IMR-90 (cell line): Measurements from ENCODE around the gene SP8. TPM values are rescaled to one million over a fixed set of nuclear protein-coding genes. Genes with fewer than 3 reads are reported as not detected.

Experiments
- ATAC-seq: fragments of 200-7000 bp; cut with Tn5 transposase; 2 replicates; pipeline ENCODE4 v1.9.1; 2020; ENCODE audit warnings: low read depth, mild to moderate bottlenecking, moderate library complexity
- BruUV-seq: library from RNA; stranded (reverse); fragments of 400-500 nt; replicated peaks from 2 replicates; lab custom pipeline; 2021; lab: Mats Ljungman, UMichigan
- CTCF ChIA-PET: fragments of 300-600 bp; formaldehyde crosslinking; extraction: SDS; loops from one replicate; lab custom pipeline; 2021; ENCODE audit warnings: antibody characterized with exemption; lab: Yijun Ruan, JAX
- POLR2A ChIA-PET: fragments of 300-600 bp; sonication (Branson Sonifier 250); formaldehyde crosslinking; loops from one replicate; lab custom pipeline; 2022; ENCODE audit warnings: antibody characterized with exemption; ENCODE audit not compliant: unreplicated experiment; lab: Charles Lee
- DNase-seq: peaks from one replicate; pipeline ENCODE4 v3.0.0; 2013
- H2AFZ ChIP-seq: replicated peaks from 2 replicates; pipeline ENCODE3; 2013; ENCODE audit warnings: low read length, mild to moderate bottlenecking; ENCODE audit not compliant: poor library complexity
- H2AK5ac ChIP-seq: 2 replicates; pipeline ENCODE4 v1.6.1; 2013; ENCODE audit warnings: low read depth, low read length, inconsistent platforms
- H2AK9ac ChIP-seq: replicated peaks from 2 replicates; pipeline ENCODE3; 2013; ENCODE audit warnings: mild to moderate bottlenecking, low read depth, low read length, moderate library complexity; ENCODE audit not compliant: poor library complexity
- H2BK120ac ChIP-seq: 2 replicates; pipeline ENCODE4 v1.6.1; 2013; ENCODE audit warnings: low read depth, low read length, inconsistent platforms
- H2BK15ac ChIP-seq: 3 replicates; pipeline ENCODE4 v1.6.1; 2013; ENCODE audit warnings: low read depth, low read length, inconsistent platforms
- H2BK20ac ChIP-seq: 2 replicates; pipeline ENCODE4 v1.6.1; 2013; ENCODE audit warnings: low read depth, mild to moderate bottlenecking, inconsistent platforms, low read length, moderate library complexity
- H2BK5ac ChIP-seq: 2 replicates; pipeline ENCODE4 v1.6.1; 2013; ENCODE audit warnings: mild to moderate bottlenecking, low read depth, low read length, inconsistent platforms; ENCODE audit not compliant: poor library complexity, severe bottlenecking
- H3K14ac ChIP-seq: replicated peaks from 2 replicates; pipeline ENCODE4 v1.6.1; 2013; ENCODE audit warnings: low read depth, low read length, inconsistent platforms
- H3K18ac ChIP-seq: 2 replicates; pipeline ENCODE4 v1.6.1; 2013; ENCODE audit warnings: low read depth, low read length, control low read depth
- H3K23ac ChIP-seq: 2 replicates; pipeline ENCODE4 v1.6.1; 2013; ENCODE audit warnings: low read depth, low read length, inconsistent platforms
- H3K27ac ChIP-seq: 2 replicates; pipeline ENCODE4 v1.5.1; 2013; ENCODE audit warnings: mild to moderate bottlenecking, control low read depth, low read length; ENCODE audit not compliant: insufficient read depth
- H3K27me3 ChIP-seq: 2 replicates; pipeline ENCODE4 v1.6.1; 2013; ENCODE audit warnings: low read length; ENCODE audit not compliant: control insufficient read depth, insufficient read depth
- H3K36me3 ChIP-seq: 2 replicates; pipeline ENCODE4 v1.6.1; 2013; ENCODE audit warnings: low read length, mixed read lengths; ENCODE audit not compliant: control insufficient read depth, insufficient read depth
- H3K4ac ChIP-seq: 2 replicates; pipeline ENCODE4 v1.6.1; 2013; ENCODE audit warnings: low read depth, low read length, inconsistent platforms
- H3K4me1 ChIP-seq: 2 replicates; pipeline ENCODE4 v1.6.1; 2013; ENCODE audit warnings: low read length, mixed read lengths; ENCODE audit not compliant: control insufficient read depth, insufficient read depth
- H3K4me2 ChIP-seq: 2 replicates; pipeline ENCODE4 v1.6.1; 2013; ENCODE audit warnings: low read depth, mild to moderate bottlenecking, control low read depth, low read length, moderate library complexity
- H3K4me3 ChIP-seq: 2 replicates; pipeline ENCODE4 v1.5.1; 2013; ENCODE audit warnings: low read depth, mild to moderate bottlenecking, control low read depth, low read length, moderate library complexity; ENCODE audit not compliant: insufficient read depth
- H3K56ac ChIP-seq: 2 replicates; pipeline ENCODE4 v1.6.1; 2013; ENCODE audit warnings: low read length, inconsistent platforms; ENCODE audit not compliant: insufficient read depth; ENCODE audit errors: extremely low read depth
- H3K79me1 ChIP-seq, 2 experiments: 2 replicates each; pipeline ENCODE4 v1.6.1; 2013; ENCODE audit warnings: low read length in 2 of 2, inconsistent platforms in 1 of 2, low read depth in 1 of 2
- H3K9ac ChIP-seq: 2 replicates; pipeline ENCODE4 v1.6.1; 2013; ENCODE audit warnings: low read depth, low read length, control low read depth
- H3K9me1 ChIP-seq: 2 replicates; pipeline ENCODE4 v1.6.1; 2013; ENCODE audit warnings: low read length, inconsistent platforms; ENCODE audit not compliant: insufficient read depth
- H3K9me3 ChIP-seq: 2 replicates; pipeline ENCODE4 v1.6.1; 2013; ENCODE audit warnings: low read length; ENCODE audit not compliant: control insufficient read depth, insufficient read depth
- H4K20me1 ChIP-seq: 2 replicates; pipeline ENCODE4 v1.6.1; 2013; ENCODE audit warnings: low read length, inconsistent platforms; ENCODE audit not compliant: insufficient read depth
- H4K5ac ChIP-seq: 2 replicates; pipeline ENCODE4 v1.6.1; 2013; ENCODE audit warnings: mild to moderate bottlenecking, low read depth, low read length, control low read depth
- H4K8ac ChIP-seq, 2 experiments: 2 replicates each; pipeline ENCODE4 v1.6.1; 2013; ENCODE audit warnings: low read depth in 2 of 2, low read length in 2 of 2, control low read depth in 1 of 2, inconsistent platforms in 1 of 2
- H4K91ac ChIP-seq: 2 replicates; pipeline ENCODE4 v1.6.1; 2013; ENCODE audit warnings: low read depth, low read length, inconsistent platforms; ENCODE audit not compliant: insufficient read depth
- BHLHE40 ChIP-seq: fragments of 150-350 bp; IDR thresholded peaks from 2 replicates; pipeline ENCODE4 v1.6.1; 2016; ENCODE audit warnings: mild to moderate bottlenecking, low read depth, low read length
- ELK1 ChIP-seq: fragments of 150-350 bp; IDR thresholded peaks from 2 replicates; pipeline ENCODE4 v1.6.1; 2016; ENCODE audit warnings: low read depth, mild to moderate bottlenecking, low read length, moderate library complexity, borderline replicate concordance
- RCOR1 ChIP-seq: IDR thresholded peaks from 2 replicates; pipeline ENCODE4 v1.6.1; 2012; ENCODE audit warnings: mild to moderate bottlenecking, low read length, improper control_type of control experiment; ENCODE audit not compliant: insufficient replicate concordance
- USF2 ChIP-seq: fragments of 150-350 bp; IDR thresholded peaks from 2 replicates; pipeline ENCODE4 v1.6.1; 2017; ENCODE audit warnings: mild to moderate bottlenecking, antibody characterized with exemption, low read length, low read depth
- dilution Hi-C: fragments of 300-500 bp; cut with HindIII; formaldehyde crosslinking; loops from one replicate; pipeline ENCODE4 v1.14.3; 2018; ENCODE audit warnings: low sequenced_read_pairs; ENCODE audit not compliant: unreplicated experiment
- in situ Hi-C: fragments of 300-500 bp; cut with MboI; formaldehyde crosslinking; loops from 3 replicates; pipeline ENCODE4 v1.14.3; 2019; ENCODE audit warnings: low sequenced_read_pairs, inconsistent platforms, mixed read lengths
- intact Hi-C: fragments of 100-400 bp; cut with micrococcal nuclease; formaldehyde crosslinking; loops from 2 replicates; pipeline ENCODE4 v1.10.0; 2022
- polyA plus RNA-seq, 3 experiments: library from polyadenylated mRNA; depleted of rRNA; stranded (reverse); fragments of >200 nt; gene quantifications; 2 replicates each; pipeline ENCODE4 v1.2.3, GENCODE V29; 2012; ENCODE audit warnings: low replicate concordance in 1 of 3
- total RNA-seq: library from RNA; depleted of rRNA; stranded (reverse); fragments of >200 nt; gene quantifications from 2 replicates; pipeline ENCODE4 v1.2.3, GENCODE V29; 2012

Gene SP8
- total and polyA plus RNA-seq, 2 of the 4 experiments (the other 2 are of a cell fraction) = not detected

GRCh38 chr7:20831451-20831850 is 44.8 kb upstream of the SP8 start:
- Histone ChIP-seq H3K4ac (no peak overlapping the region), H3K9me1 (no peaks in the 10 kb centered on the region), H2AK5ac (no peak overlapping the region), H3K36me3 (no peaks in the 10 kb centered on the region), H2BK5ac (no peak overlapping the region), H3K23ac (no peak overlapping the region), H3K18ac (no peak overlapping the region), H4K5ac (no peak overlapping the region), H3K14ac (no peak overlapping the region), H3K79me1 (no peaks in the 10 kb centered on the region), H2AFZ (no peak overlapping the region), H3K27me3 (no peaks in the 10 kb centered on the region), H4K20me1 (no peaks in the 10 kb centered on the region), H3K4me1 (no peaks in the 10 kb centered on the region), H3K9ac (no peak overlapping the region), H2BK120ac (no peak overlapping the region), H3K4me2 (no peak overlapping the region), H3K56ac (no peak overlapping the region), H4K91ac (no peak overlapping the region), H2AK9ac (no peak overlapping the region), H3K27ac (no peak overlapping the region), H3K9me3 (peaks cover 9% of the 10 kb centered on the region), H2BK20ac (no peak overlapping the region), H2BK15ac (no peak overlapping the region), H4K8ac (no peak overlapping the region), H3K4me3 (no peak overlapping the region)
- intact Hi-C loops (no loop called here), in situ Hi-C loops (no loop called here), dilution Hi-C loops (no loop called here)
- POLR2A ChIA-PET = no interaction called here
- BruUV-seq = no TSS peak
- no peak for DNase-seq
- TF ChIP-seq BHLHE40 = no peak
- TF ChIP-seq USF2 = no peak
- no peak for TF ChIP-seq ELK1
- no peak for TF ChIP-seq RCOR1
- no peak for ATAC-seq
- CTCF ChIA-PET = no interaction called here
